ENCODE measurements around the gene PITPNC1. TPM values are rescaled to one million over a fixed set of nuclear protein-coding genes. Genes with fewer than 3 reads are reported as not detected.

The PITPNC1 gene
- total RNA-seq, 1 experiment from 2014 or later = 35.5 TPM

DNA sequence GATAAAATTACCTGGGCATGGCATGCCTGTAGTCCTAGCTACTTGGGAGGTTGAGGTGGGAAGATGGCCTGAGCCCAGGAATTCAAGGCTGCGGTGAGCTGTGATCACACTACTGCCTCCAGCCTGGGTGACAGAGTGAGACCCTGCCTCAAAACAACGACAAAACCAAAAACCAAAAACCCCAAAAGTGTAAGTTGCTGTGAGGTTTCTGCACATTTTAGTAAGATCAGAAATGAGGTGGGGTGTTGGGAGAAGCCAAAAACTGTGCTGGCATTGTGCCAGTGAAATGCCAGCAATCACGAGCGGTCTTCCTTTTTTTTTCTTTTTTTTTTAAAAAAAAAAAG lies 114.6 kb downstream of the PITPNC1 start:
- Histone ChIP-seq H3K36me3 (ENCODE audit: insufficient read depth, low read length, poor library complexity, severe bottlenecking) (no peaks in the 10 kb centered on the region), H3K4me3 (ENCODE audit: low read depth, low read length, poor library complexity, severe bottlenecking) (no peak overlapping the region), H3K27me3 (replicated peaks; ENCODE audit: insufficient read depth, low read depth, low read length, poor library complexity) (no peaks in the 10 kb centered on the region), H3K4me1 (ENCODE audit: insufficient read depth, low read length, poor library complexity, severe bottlenecking) (peaks cover 38% of the 10 kb centered on the region), H3K27ac (ENCODE audit: low read depth, low read length, poor library complexity, severe bottlenecking) (no peak overlapping the region), H3K9me3 (ENCODE audit: low read depth, low read length, poor library complexity, severe bottlenecking) (no peaks in the 10 kb centered on the region)
- no TSS peak for BruUV-seq (replicated peaks)
- TF ChIP-seq EZH2 (IDR thresholded peaks at IDR 0.05; ENCODE audit: borderline replicate concordance, low read depth, low read length, poor library complexity, severe bottlenecking) = no peak
- TF ChIP-seq, protein P1, sequence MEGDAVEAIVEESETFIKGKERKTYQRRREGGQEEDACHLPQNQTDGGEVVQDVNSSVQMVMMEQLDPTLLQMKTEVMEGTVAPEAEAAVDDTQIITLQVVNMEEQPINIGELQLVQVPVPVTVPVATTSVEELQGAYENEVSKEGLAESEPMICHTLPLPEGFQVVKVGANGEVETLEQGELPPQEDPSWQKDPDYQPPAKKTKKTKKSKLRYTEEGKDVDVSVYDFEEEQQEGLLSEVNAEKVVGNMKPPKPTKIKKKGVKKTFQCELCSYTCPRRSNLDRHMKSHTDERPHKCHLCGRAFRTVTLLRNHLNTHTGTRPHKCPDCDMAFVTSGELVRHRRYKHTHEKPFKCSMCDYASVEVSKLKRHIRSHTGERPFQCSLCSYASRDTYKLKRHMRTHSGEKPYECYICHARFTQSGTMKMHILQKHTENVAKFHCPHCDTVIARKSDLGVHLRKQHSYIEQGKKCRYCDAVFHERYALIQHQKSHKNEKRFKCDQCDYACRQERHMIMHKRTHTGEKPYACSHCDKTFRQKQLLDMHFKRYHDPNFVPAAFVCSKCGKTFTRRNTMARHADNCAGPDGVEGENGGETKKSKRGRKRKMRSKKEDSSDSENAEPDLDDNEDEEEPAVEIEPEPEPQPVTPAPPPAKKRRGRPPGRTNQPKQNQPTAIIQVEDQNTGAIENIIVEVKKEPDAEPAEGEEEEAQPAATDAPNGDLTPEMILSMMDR (conservative IDR thresholded peaks at IDR 0.05; ENCODE audit: low read depth, low read length) = no peak
- CTCF ChIA-PET = no interaction called here
- intact Hi-C loops (cut with micrococcal nuclease; ENCODE audit: unreplicated experiment) = no loop called here
- DNase-seq (ENCODE audit: low spot score) = no peak
- POLR2A ChIA-PET (ENCODE audit: low non-redundant PET) = no interaction called here

- Histone ChIP-seq H3K4me1 (ENCODE audit: insufficient read depth, low read length, poor library complexity, severe bottlenecking) (peaks cover 38% of the 10 kb centered on the region), H3K36me3 (ENCODE audit: insufficient read depth, low read length, poor library complexity, severe bottlenecking) (no peaks in the 10 kb centered on the region), H3K4me3 (ENCODE audit: low read depth, low read length, poor library complexity, severe bottlenecking) (no peak overlapping the region), H3K9me3 (ENCODE audit: low read depth, low read length, poor library complexity, severe bottlenecking) (no peaks in the 10 kb centered on the region), H3K27me3 (replicated peaks; ENCODE audit: insufficient read depth, low read depth, low read length, poor library complexity) (no peaks in the 10 kb centered on the region), H3K27ac (ENCODE audit: low read depth, low read length, poor library complexity, severe bottlenecking) (peak overlapping the region; percentile 56)
- TF ChIP-seq, protein P1 (conservative IDR thresholded peaks at IDR 0.05; ENCODE audit: low read depth, low read length) = no peak
- no peak for TF ChIP-seq EZH2 (IDR thresholded peaks at IDR 0.05; ENCODE audit: borderline replicate concordance, low read depth, low read length, poor library complexity, severe bottlenecking)
- BruUV-seq (replicated peaks) = no TSS peak
- intact Hi-C loops (cut with micrococcal nuclease; ENCODE audit: unreplicated experiment) = no loop called here
- ChIA-PET CTCF (no interaction called here), POLR2A (ENCODE audit: low non-redundant PET) (no interaction called here)
- DNase-seq (ENCODE audit: low spot score) = peak; percentile 44
Observed at GRCh38 chr17:67492251-67492740, 115.2 kb downstream of the PITPNC1 start.

DNA sequence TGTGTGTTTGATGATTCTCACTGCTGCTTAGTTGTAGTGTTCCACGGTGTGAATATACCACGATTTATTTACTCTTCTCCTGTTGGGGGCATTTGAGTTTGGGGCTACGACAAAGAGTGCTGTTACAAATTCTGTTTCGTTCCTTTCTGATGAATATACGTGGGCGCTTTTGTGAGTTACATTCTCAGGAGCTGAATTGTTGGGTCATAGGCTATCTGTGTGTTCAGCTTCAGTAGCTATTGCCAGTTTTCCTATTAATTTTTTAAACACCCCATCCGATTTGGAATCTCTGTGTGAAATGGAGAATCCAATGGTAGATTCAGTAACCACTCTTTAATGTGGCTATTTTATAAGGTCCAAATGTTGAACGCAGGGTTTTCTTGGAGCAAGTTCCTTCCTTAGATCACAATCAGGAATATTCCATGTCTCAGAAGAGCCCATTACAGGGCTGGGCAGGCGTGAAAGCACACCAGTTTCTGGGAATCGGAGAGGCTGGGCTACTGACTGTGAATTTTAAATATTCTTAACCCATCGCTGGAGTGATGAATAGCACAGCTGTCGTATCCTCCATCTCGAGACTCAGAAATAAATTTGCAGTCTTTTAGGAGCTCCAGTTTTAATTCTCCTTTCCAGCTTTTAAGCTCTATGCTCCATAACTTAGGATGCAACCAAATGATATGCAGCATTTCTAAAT lies 115.9 kb downstream of the PITPNC1 start:
- BruUV-seq (replicated peaks) = no TSS peak
- Histone ChIP-seq H3K27ac (ENCODE audit: low read depth, low read length, poor library complexity, severe bottlenecking) (no peak overlapping the region), H3K9me3 (ENCODE audit: low read depth, low read length, poor library complexity, severe bottlenecking) (no peaks in the 10 kb centered on the region), H3K27me3 (replicated peaks; ENCODE audit: insufficient read depth, low read depth, low read length, poor library complexity) (no peaks in the 10 kb centered on the region), H3K4me3 (ENCODE audit: low read depth, low read length, poor library complexity, severe bottlenecking) (no peak overlapping the region), H3K36me3 (ENCODE audit: insufficient read depth, low read length, poor library complexity, severe bottlenecking) (no peaks in the 10 kb centered on the region), H3K4me1 (ENCODE audit: insufficient read depth, low read length, poor library complexity, severe bottlenecking) (peaks cover 38% of the 10 kb centered on the region)
- no peak for DNase-seq (ENCODE audit: low spot score)
- TF ChIP-seq, protein P1 (conservative IDR thresholded peaks at IDR 0.05; ENCODE audit: low read depth, low read length) = no peak
- no peak for TF ChIP-seq EZH2 (IDR thresholded peaks at IDR 0.05; ENCODE audit: borderline replicate concordance, low read depth, low read length, poor library complexity, severe bottlenecking)
- ChIA-PET CTCF (no interaction called here), POLR2A (ENCODE audit: low non-redundant PET) (no interaction called here)
- intact Hi-C loops (cut with micrococcal nuclease; ENCODE audit: unreplicated experiment) = no loop called here

Measured in A673 (cell line).